GM21367 (cell line): ENCODE data around the gene MBD4.
"Not testable (repeated sequence)": the region's sequence is repeated elsewhere in the genome, so short reads cannot be mapped to it uniquely, and the experiment has no call there.

ENCODE experiments used
- ATAC-seq: cut with Tn5 transposase; IDR thresholded peaks from one replicate; pipeline ENCODE4 v1.9.1; 2021; ENCODE audit not compliant: unreplicated experiment

MBD4 gene

GRCh38 chr3:129439817-129440617, at the start of gene MBD4, which contains the start of gene IFT122:
Gene MBD4, minus strand, starts transcription at chr3:129439948. Its CDS starts 115 bp downstream, at chr3:129439833.
Gene IFT122, plus strand, starts transcription at chr3:129440224. Its CDS starts 107 bp downstream, at chr3:129440331.
- peak; percentile 78 for ATAC-seq

- not testable (repeated sequence) for ATAC-seq
Measured at GRCh38 chr3:129489258-129489657, 49.5 kb upstream of the MBD4 start.

GRCh38 chr3:129487868-129488335, 48.2 kb upstream of the MBD4 start:
- not testable (repeated sequence) for ATAC-seq

GRCh38 chr3:129487183-129487867, 47.6 kb upstream of the MBD4 start:
- ATAC-seq: no peak

GRCh38 chr3:129486664-129487035, 46.9 kb upstream of the MBD4 start:
- no peak for ATAC-seq

GRCh38 chr3:129485721-129486663, 46.2 kb upstream of the MBD4 start:
- ATAC-seq: no peak

- not testable (repeated sequence) for ATAC-seq
Measured at GRCh38 chr3:129485146-129485545, 45.4 kb upstream of the MBD4 start.

GRCh38 chr3:129483870-129484269, 44.1 kb upstream of the MBD4 start:
- no peak for ATAC-seq

GRCh38 chr3:129482721-129483120, 43.0 kb upstream of the MBD4 start:
- no peak for ATAC-seq

GRCh38 chr3:129481766-129482332, 42.1 kb upstream of the MBD4 start:
- no peak for ATAC-seq

- not testable (repeated sequence) for ATAC-seq
Measured at GRCh38 chr3:129481225-129481765, 41.5 kb upstream of the MBD4 start.

GRCh38 chr3:129476586-129476985, 36.8 kb upstream of the MBD4 start:
- ATAC-seq: no peak

- ATAC-seq: no peak
Measured at GRCh38 chr3:129475863-129476262, 36.1 kb upstream of the MBD4 start.

GRCh38 chr3:129474984-129475804, 35.4 kb upstream of the MBD4 start:
- no peak for ATAC-seq

- ATAC-seq: no peak
Measured at GRCh38 chr3:129473769-129474152, 34.0 kb upstream of the MBD4 start.

- no peak for ATAC-seq
Measured at GRCh38 chr3:129473067-129473768, 33.5 kb upstream of the MBD4 start.

GRCh38 chr3:129470861-129471260, 31.1 kb upstream of the MBD4 start:
- ATAC-seq: no peak

- no peak for ATAC-seq
Measured at GRCh38 chr3:129469026-129469425, 29.3 kb upstream of the MBD4 start.

- ATAC-seq: no peak
Measured at GRCh38 chr3:129467932-129468331, 28.2 kb upstream of the MBD4 start.
